Activated CD4-positive, alpha-beta T cell treated with anti-CD3 and anti-CD28 coated beads for 36 hours (primary cell): ENCODE measurements around the gene C11orf98. TPM values are rescaled to one million over a fixed set of nuclear protein-coding genes. Genes with fewer than 3 reads are reported as not detected.

Experiments
- ATAC-seq: fragments of 200-7000 bp; cut with Tn5 transposase; one replicate; pipeline ENCODE4 v1.10.0; 2021; ENCODE audit warnings: mild to moderate bottlenecking, moderate library complexity
- CTCF ChIA-PET: fragments of 350-600 bp; sonication (Branson Sonifier 250); formaldehyde crosslinking; loops from one replicate; lab custom pipeline; 2021; ENCODE audit warnings: antibody characterized with exemption; lab: Charles Lee
- POLR2A ChIA-PET: fragments of 350-600 bp; sonication (Branson Sonifier 250); formaldehyde crosslinking; loops from one replicate; lab custom pipeline; 2021; ENCODE audit warnings: antibody characterized with exemption, inconsistent platforms; lab: Charles Lee
- DNase-seq: peaks from one replicate; pipeline ENCODE4 v3.0.0-alpha.2; 2020
- H3K27ac Mint-ChIP-seq: one replicate; pipeline ENCODE4 v1.8.0; 2021; ENCODE audit warnings: mixed read lengths
- H3K27me3 Mint-ChIP-seq: one replicate; pipeline ENCODE4 v1.8.0; 2021; ENCODE audit warnings: mixed read lengths
- H3K36me3 Mint-ChIP-seq: one replicate; pipeline ENCODE4 v1.8.0; 2021; ENCODE audit warnings: low read depth, mixed read lengths
- H3K4me1 Mint-ChIP-seq: one replicate; pipeline ENCODE4 v1.8.0; 2021; ENCODE audit warnings: mixed read lengths
- H3K4me3 Mint-ChIP-seq: one replicate; pipeline ENCODE4 v1.8.0; 2021; ENCODE audit warnings: mild to moderate bottlenecking, moderate library complexity, mixed read lengths
- H3K9me3 Mint-ChIP-seq: one replicate; pipeline ENCODE4 v1.8.0; 2021; ENCODE audit warnings: low read depth, mixed read lengths
- intact Hi-C, 2 experiments: fragments of 100-400 bp; cut with DNase I in 1 of 2; cut with micrococcal nuclease in 1 of 2; formaldehyde crosslinking; loops; one replicate each; pipeline versions ENCODE4 v1.14.2 to v1.15.1; 2022 to 2024; cut with DNase I, micrococcal nuclease
- total RNA-seq, 2 experiments: library from RNA; stranded (reverse); gene quantifications; one replicate each; pipeline ENCODE4 v1.2.3, GENCODE V29; 2021

Gene C11orf98
- total RNA-seq, 2 experiments from 2014 or later, result 108 to 135 TPM

DNA sequence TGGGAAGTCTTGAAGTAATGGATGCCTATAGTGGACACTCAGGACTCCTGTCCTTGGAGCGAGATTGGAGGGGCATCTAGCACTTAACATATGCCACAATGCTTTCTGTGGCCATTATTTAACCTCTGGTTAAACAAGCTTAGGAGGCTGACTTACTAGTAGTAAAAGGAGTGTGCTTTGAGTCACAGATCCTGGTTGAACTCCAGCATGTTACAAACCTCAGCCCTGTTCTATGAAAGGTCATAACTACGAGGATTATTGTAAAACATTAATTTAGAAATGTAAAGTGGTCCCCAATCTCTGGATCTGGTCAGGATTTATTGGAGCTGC is 8.2 kb upstream of the C11orf98 start:
- Mint-ChIP-seq H3K27ac (peak overlapping the region; percentile 96), H3K4me1 (peaks cover 54% of the 10 kb centered on the region)

DNA sequence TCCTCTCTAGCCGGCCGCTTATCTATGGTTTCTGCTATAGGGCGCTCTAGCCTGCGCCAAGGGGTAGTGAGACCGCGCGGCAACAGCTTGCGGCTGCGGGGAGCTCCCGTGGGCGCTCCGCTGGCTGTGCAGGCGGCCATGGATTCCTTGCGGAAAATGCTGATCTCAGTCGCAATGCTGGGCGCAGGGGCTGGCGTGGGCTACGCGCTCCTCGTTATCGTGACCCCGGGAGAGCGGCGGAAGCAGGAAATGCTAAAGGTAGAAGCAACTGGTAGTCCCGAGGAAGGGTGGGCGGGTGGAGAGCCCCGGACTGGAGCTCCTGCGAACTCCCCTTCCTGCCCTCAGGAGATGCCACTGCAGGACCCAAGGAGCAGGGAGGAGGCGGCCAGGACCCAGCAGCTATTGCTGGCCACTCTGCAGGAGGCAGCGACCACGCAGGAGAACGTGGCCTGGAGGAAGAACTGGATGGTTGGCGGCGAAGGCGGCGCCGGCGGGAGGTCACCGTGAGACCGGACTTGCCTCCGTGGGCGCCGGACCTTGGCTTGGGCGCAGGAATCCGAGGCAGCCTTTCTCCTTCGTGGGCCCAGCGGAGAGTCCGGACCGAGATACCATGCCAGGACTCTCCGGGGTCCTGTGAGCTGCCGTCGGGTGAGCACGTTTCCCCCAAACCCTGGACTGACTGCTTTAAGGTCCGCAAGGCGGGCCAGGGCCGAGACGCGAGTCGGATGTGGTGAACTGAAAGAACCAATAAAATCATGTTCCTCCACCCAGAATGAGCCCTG is 6.8 kb upstream of the C11orf98 start, which contains the start of the genes LBHD1 and UQCC3:
Gene LBHD1 (minus strand): TSS at position 660 of the 782 bp plus-strand sequence. CDS start 2,236 bp downstream, outside the sequence.
Gene UQCC3 (plus strand): TSS at position 66 of the 782 bp plus-strand sequence. CDS start 73 bp downstream, at position 139.
- ChIA-PET CTCF (interaction anchor here (0.5 to 2.2 kb wide), 17 partner anchors 9 to 247 kb away, joined by 3 to 7 read pairs (median 4); partner anchors contain the start of genes B3GAT3, INTS5, MTA2 and SLC3A2), POLR2A (interaction anchor here (0.7 to 3.0 kb wide), 20 partner anchors 9 to 210 kb away, joined by 3 to 24 read pairs (median 4); partner anchors contain the start of genes B3GAT3, BSCL2, EEF1G and GANAB)
- Mint-ChIP-seq H3K36me3 (peaks cover 53% of the 10 kb centered on the region), H3K4me1 (peaks cover 54% of the 10 kb centered on the region), H3K27ac (peak within 1 kb of the TSS; percentile 96), H3K27me3 (no peaks in the 10 kb centered on the region), H3K9me3 (no peaks in the 10 kb centered on the region), H3K4me3 (peak within 1 kb of the TSS; percentile 91)
- intact Hi-C loops, result loop anchor here (1.0 to 5.0 kb wide), 8 partner anchors 25 to 171 kb away; partner anchors contain the start of genes HNRNPUL2 (in 2 of the 2), BSCL2 (in 1 of the 2), GANAB (in 1 of the 2) and GNG3 (in 1 of the 2)
- ATAC-seq, result peak; percentile 88
- peak; percentile 86 for DNase-seq

More for the DNA sequence above, 8.2 kb upstream of the C11orf98 start:
- CTCF ChIA-PET, result interaction anchor here (0.7 to 2.3 kb wide), 6 partner anchors 8 to 249 kb away, joined by 3 to 7 read pairs (median 4); partner anchors contain the start of genes C11orf98 and CSKMT
- peak overlapping the region; percentile 91 for H3K4me3 Mint-ChIP-seq
- intact Hi-C loops, result loop anchor here in 1 of 2 experiments (5.0 kb wide), 3 partner anchors 34 to 169 kb away; partner anchors contain the start of genes BSCL2, GNG3, HNRNPUL2 and TTC9C
- peaks cover 51% of the 10 kb centered on the region for H3K36me3 Mint-ChIP-seq
- no peaks in the 10 kb centered on the region for H3K9me3 Mint-ChIP-seq
- ATAC-seq, result no peak
- DNase-seq, result no peak
- POLR2A ChIA-PET, result interaction anchor here (1.0 to 1.9 kb wide), 5 partner anchors 8 to 208 kb away, joined by 3 to 7 read pairs (median 3); partner anchors contain the start of genes B3GAT3, C11orf98, CSKMT and EEF1G
- no peaks in the 10 kb centered on the region for H3K27me3 Mint-ChIP-seq

DNA sequence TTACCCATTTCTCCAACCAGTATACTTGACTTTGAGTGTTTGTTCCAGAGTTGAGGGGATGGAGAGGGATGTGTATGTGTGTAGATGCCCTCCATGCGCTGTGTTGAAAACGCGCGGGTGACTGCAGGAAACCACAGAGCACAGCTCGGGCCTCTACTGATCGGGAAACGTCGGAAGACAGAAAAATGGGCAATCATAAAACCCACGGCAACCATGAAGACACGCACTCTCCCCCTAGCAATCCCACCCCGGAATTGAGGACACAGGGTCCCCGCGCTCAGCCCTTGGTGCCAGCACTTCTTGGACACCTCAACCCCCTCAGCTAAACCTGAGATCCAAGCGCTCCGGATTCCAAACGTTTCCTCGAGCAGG is 6.2 kb upstream of the C11orf98 start:
- peaks cover 58% of the 10 kb centered on the region for H3K36me3 Mint-ChIP-seq
- peak overlapping the region; percentile 91 for H3K4me3 Mint-ChIP-seq

DNA sequence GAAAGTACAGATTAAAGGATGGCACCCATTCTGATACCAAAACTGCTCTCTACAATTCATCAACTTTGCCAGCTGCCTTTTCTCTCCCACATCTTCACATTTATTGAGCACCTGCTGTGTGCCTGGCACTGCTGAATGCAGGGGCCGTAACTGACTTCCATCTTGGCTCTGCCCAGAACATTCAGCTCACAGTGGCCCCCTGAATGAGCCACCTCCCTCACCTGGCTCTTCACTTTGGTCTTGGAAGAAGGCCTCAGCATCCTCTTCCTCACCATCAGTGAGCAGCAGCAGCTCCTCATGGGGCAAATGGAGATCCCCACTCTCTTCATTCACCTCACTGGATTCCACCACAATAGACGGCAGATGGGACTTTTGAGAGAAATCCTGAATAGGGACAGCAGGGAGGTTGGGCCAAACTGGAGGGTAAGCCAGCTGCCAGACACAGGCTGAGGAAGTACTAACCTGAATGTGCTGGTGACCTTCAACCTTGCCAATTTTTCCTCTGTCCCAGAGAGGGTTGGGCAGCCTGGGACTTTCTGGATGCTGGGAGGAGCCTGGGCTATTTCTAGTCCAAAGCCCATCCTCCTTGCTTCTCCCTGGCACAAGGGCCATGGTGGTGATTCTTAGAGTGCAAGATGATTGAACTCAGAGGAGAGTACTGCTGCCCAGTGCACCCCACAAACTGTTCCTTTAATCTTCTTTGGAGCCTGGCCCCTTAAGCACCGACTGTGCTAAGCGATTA is 4.6 kb upstream of the C11orf98 start:
- Mint-ChIP-seq H3K4me1 (peaks cover 49% of the 10 kb centered on the region), H3K36me3 (peaks cover 61% of the 10 kb centered on the region), H3K4me3 (peak overlapping the region; percentile 91), H3K27me3 (no peaks in the 10 kb centered on the region), H3K9me3 (no peaks in the 10 kb centered on the region), H3K27ac (peak overlapping the region; percentile 96)
- intact Hi-C loops, result loop anchor here (2.0 to 5.0 kb wide), 4 partner anchors 38 to 173 kb away; partner anchors contain the start of genes BSCL2 (in 1 of the 2), GNG3 (in 1 of the 2), HNRNPUL2 (in 1 of the 2) and TTC9C (in 1 of the 2)
- ChIA-PET POLR2A (interaction anchor here (0.5 to 3.2 kb wide), 12 partner anchors 10 to 131 kb away, joined by 3 to 23 read pairs (median 4); partner anchors contain the start of genes BSCL2, EEF1G, GNG3 and INTS5), CTCF (interaction anchor here (0.6 to 2.2 kb wide), 6 partner anchors 58 to 1198 kb away, joined by 3 to 7 read pairs (median 3); partner anchors contain the start of gene TMEM179B)
- ATAC-seq (no peak), DNase-seq (no peak)

More for the DNA sequence above, 6.2 kb upstream of the C11orf98 start:
- DNase-seq (no peak), ATAC-seq (peak; percentile 11)
- POLR2A ChIA-PET, result interaction anchor here (0.7 to 3.0 kb wide), 14 partner anchors 10 to 210 kb away, joined by 3 to 24 read pairs (median 6); partner anchors contain the start of genes B3GAT3, BSCL2, GANAB and GNG3
- peak overlapping the region; percentile 96 for H3K27ac Mint-ChIP-seq
- intact Hi-C loops, result loop anchor here (1.0 to 5.0 kb wide), 6 partner anchors 25 to 171 kb away; partner anchors contain the start of genes HNRNPUL2 (in 2 of the 2), BSCL2 (in 1 of the 2), GANAB (in 1 of the 2) and GNG3 (in 1 of the 2)
- no peaks in the 10 kb centered on the region for H3K27me3 Mint-ChIP-seq
- H3K4me1 Mint-ChIP-seq, result peaks cover 51% of the 10 kb centered on the region
- H3K9me3 Mint-ChIP-seq, result no peaks in the 10 kb centered on the region
- CTCF ChIA-PET, result interaction anchor here (0.9 to 2.2 kb wide), 10 partner anchors 10 to 247 kb away, joined by 3 to 7 read pairs (median 4); partner anchors contain the start of genes B3GAT3, INTS5 and SLC3A2

DNA sequence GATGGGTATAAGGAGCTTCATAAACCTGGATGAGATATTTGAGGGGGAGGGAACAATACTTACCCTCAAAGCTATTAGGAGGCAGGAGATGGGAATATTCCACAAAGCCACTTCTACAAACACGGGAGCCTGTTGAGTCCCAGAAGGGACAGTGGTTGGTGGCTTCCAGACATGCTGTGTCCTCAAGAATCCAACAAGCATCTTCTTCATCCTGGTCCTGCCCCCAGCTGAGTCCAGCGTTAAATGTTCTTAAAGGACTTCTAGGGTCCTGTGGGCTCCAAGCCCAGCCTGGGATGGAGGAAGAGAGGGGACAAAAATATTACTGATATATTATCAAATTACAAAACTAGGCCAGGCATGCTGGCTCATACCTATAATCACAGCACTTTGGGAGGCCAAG is 2.5 kb upstream of the C11orf98 start:
- Mint-ChIP-seq H3K4me1 (peaks cover 48% of the 10 kb centered on the region), H3K4me3 (peak overlapping the region; percentile 93), H3K9me3 (no peaks in the 10 kb centered on the region), H3K36me3 (peaks cover 67% of the 10 kb centered on the region), H3K27ac (peak overlapping the region; percentile 89), H3K27me3 (no peaks in the 10 kb centered on the region)
- CTCF ChIA-PET, result interaction anchor here (0.6 to 1.2 kb wide), 7 partner anchors 9 to 239 kb away, joined by 3 to 5 read pairs (median 3); no protein-coding TSS in a partner anchor
- intact Hi-C loops, result no loop called here
- POLR2A ChIA-PET, result interaction anchor here (0.6 to 3.2 kb wide), 9 partner anchors 9 to 174 kb away, joined by 3 to 23 read pairs (median 4); partner anchors contain the start of genes GANAB, HNRNPUL2, TTC9C and TUT1
- DNase-seq (no peak), ATAC-seq (no peak)

DNA sequence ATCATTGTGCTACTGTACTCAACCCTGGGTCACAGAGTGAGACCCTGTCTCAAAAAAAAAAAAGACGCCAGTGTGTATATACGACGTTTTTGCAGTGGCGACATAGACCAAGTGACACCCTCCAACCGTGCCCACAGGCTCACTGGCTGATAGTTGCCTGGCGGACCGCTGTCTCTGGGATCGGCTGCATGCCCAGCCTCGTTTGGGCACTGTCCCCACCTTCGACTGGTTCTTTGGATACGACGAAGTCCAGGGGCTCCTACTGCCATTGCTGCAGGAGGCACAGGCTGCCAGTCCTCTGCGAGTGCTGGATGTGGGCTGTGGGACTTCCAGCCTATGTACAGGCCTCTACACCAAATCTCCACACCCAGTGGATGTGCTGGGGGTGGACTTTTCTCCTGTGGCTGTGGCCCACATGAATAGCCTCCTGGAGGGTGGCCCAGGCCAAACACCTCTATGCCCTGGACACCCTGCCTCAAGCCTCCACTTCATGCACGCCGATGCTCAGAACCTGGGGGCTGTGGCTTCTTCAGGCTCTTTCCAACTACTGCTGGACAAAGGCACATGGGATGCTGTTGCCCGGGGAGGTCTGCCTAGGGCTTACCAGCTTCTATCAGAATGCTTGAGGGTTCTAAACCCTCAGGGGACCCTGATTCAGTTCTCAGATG is 1.4 kb upstream of the C11orf98 start:
- H3K4me3 Mint-ChIP-seq, result peak overlapping the region; percentile 93
- peak; percentile 32 for DNase-seq
- H3K27ac Mint-ChIP-seq, result peak overlapping the region; percentile 89
- CTCF ChIA-PET, result interaction anchor here (1.2 to 2.7 kb wide), 4 partner anchors 12 to 121 kb away, joined by 3 to 21 read pairs (median 13); partner anchors contain the start of genes INTS5, MTA2, TMEM179B and TUT1
- H3K36me3 Mint-ChIP-seq, result peaks cover 61% of the 10 kb centered on the region
- POLR2A ChIA-PET, result interaction anchor here (0.6 to 3.2 kb wide), 15 partner anchors 10 to 189 kb away, joined by 3 to 38 read pairs (median 14); partner anchors contain the start of genes HNRNPUL2, INTS5, MTA2 and POLR2G
- no peaks in the 10 kb centered on the region for H3K9me3 Mint-ChIP-seq
- intact Hi-C loops, result no loop called here
- no peak for ATAC-seq
- H3K4me1 Mint-ChIP-seq, result peaks cover 45% of the 10 kb centered on the region
- H3K27me3 Mint-ChIP-seq, result no peaks in the 10 kb centered on the region

DNA sequence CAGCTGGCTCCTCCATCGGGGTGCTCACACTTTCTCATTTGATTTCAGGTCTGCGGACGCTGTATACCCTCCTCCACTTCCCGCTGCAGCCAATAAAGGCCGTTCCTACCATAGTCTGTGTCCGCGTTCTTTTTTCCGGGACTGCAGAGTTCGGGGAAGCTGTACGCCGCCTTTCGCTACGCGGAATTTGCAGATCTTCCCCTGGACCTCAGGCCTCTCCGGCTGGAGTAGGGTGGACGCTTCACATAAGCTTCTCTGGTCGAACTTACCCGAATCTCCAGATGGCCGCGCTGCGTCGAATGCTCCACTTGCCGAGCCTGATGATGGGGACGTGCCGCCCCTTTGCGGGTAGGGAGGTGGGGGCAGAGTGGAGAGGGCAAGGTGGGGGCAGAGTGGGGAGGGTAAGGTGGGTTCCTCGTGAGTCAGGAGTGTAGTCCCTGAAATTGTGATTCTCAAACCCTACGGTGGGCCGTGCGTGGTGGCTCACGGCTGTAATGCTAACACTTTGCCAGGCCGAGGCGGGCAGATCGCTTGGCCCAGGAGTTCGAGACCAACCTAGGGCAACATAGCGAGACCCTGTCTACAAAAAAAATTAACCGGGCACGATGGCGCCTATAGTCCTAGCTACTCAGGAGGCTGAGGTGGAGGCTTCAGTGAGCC is 719 bp upstream of the C11orf98 start:
- H3K27me3 Mint-ChIP-seq, result no peaks in the 10 kb centered on the region
- ATAC-seq (peak; percentile 21), DNase-seq (peak; percentile 71)
- ChIA-PET POLR2A (interaction anchor here (0.6 to 2.8 kb wide), 30 partner anchors 9 to 1652 kb away, joined by 3 to 38 read pairs (median 10); partner anchors contain the start of genes B3GAT3, BSCL2, EEF1G and GANAB), CTCF (interaction anchor here (0.6 to 2.7 kb wide), 12 partner anchors 8 to 362 kb away, joined by 3 to 21 read pairs (median 4); partner anchors contain the start of genes BSCL2, GNG3, INTS5 and MTA2)
- H3K9me3 Mint-ChIP-seq, result no peaks in the 10 kb centered on the region
- intact Hi-C loops, result loop anchor here (1.0 to 2.0 kb wide), 13 partner anchors 12 to 190 kb away; partner anchors contain the start of genes EML3 (in 2 of the 2), GANAB (in 2 of the 2), INTS5 (in 2 of the 2) and TUT1 (in 2 of the 2)
- H3K4me3 Mint-ChIP-seq, result peak overlapping the region; percentile 93
- H3K4me1 Mint-ChIP-seq, result peaks cover 42% of the 10 kb centered on the region
- H3K27ac Mint-ChIP-seq, result peak overlapping the region; percentile 89
- H3K36me3 Mint-ChIP-seq, result peaks cover 56% of the 10 kb centered on the region

DNA sequence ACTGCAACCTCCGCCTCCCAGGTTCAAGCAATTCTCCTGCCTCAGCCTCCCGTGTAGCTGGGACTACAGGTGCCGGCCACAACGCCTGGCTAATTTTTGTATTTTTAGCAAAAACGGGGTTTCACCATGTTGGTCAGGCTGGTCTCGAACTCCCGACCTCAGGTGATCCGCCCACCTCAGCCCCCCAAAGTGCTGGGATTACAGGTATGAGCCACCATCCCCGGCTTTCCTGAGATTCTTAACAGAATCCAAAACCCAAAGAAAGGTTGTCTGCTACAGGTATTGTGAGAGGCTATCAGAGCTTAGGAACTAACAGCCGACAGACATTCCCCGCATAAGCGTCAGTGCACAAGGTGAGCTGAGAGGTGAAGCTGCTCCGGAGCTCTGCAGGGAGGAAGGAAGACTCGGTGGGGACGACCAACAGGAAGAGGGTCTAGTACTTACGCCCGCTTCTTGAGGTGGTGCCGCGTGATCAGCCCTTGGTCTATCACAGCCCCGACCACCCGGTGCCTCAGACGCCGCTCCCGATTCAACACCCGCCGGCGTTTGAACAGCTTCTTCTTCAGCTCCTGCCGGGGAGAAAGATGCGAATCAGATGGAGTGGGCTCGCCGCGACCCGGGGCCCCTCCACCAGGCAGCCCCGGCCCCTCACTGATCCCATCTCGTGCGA is 470 bp downstream of the C11orf98 start:
- Mint-ChIP-seq H3K27me3 (no peaks in the 10 kb centered on the region), H3K4me1 (peaks cover 32% of the 10 kb centered on the region), H3K4me3 (peak overlapping the region; percentile 93), H3K27ac (peak overlapping the region; percentile 89), H3K36me3 (peaks cover 47% of the 10 kb centered on the region), H3K9me3 (no peaks in the 10 kb centered on the region)
- peak; percentile 60 for ATAC-seq
- DNase-seq, result peak; percentile 75
- ChIA-PET CTCF (interaction anchor here (0.6 to 2.7 kb wide), 17 partner anchors 9 to 363 kb away, joined by 3 to 21 read pairs (median 4); partner anchors contain the start of genes BSCL2, GNG3, INTS5 and MTA2), POLR2A (interaction anchor here (0.5 to 2.8 kb wide), 35 partner anchors 9 to 699 kb away, joined by 3 to 38 read pairs (median 7); partner anchors contain the start of genes B3GAT3, BSCL2, EEF1G and GANAB)
- intact Hi-C loops, result loop anchor here (1.0 to 2.0 kb wide), 13 partner anchors 11 to 191 kb away; partner anchors contain the start of genes EML3 (in 2 of the 2), GANAB (in 2 of the 2), INTS5 (in 2 of the 2) and TUT1 (in 2 of the 2)
